Loucy (cell line): Measurements from ENCODE around the gene OR1A1.

ENCODE experiments used
- CTCF ChIP-seq: fragments of 200-600 bp; sonication (generic); conservative IDR thresholded peaks from 2 replicates; pipeline ENCODE4 v1.5.1; 2014; ENCODE audit warnings: mild to moderate bottlenecking, antibody characterized with exemption, low read length
- EZH2phosphoT487 ChIP-seq: fragments of 200-600 bp; IDR thresholded peaks from 2 replicates; pipeline ENCODE4 v1.6.1; 2018; ENCODE audit warnings: antibody characterized with exemption, mild to moderate bottlenecking, moderate library complexity, borderline replicate concordance

- TF ChIP-seq CTCF (no peak), EZH2phosphoT487 (no peak)
These were observed 14.4 kb downstream of the OR1A1 start for GRCh38 chr17:3221850-3222249.
